GM18519 (cell line): Measurements from ENCODE around the gene MTRR.
"Not testable (repeated sequence)": the region's sequence is repeated elsewhere in the genome, so short reads cannot be mapped to it uniquely, and the experiment has no call there.

Source experiments
- ATAC-seq: cut with Tn5 transposase; IDR thresholded peaks from one replicate; pipeline ENCODE4 v1.9.1; 2021; ENCODE audit warnings: mild to moderate bottlenecking, moderate library complexity; ENCODE audit not compliant: unreplicated experiment, low FRiP score

The MTRR gene

DNA sequence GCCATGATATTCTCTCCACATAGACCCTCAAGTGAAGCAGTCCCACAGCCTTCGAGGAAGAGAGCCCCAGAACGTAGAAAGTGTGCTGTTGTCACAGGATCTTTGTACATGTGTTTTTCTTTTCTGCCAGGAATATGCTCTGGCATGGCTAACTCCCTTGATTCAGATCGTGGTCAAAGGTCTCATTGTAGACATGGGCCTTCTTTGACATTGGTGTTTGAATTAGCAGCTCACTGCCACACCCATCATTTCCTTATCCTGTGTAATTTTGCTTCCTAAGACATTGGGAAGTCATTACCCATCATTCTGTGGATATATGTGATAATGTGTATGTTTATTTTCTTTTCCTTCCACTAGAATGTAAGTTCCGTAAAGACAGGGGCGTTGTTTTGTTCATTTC lies 25.5 kb downstream of the MTRR start:
- ATAC-seq: no peak

DNA sequence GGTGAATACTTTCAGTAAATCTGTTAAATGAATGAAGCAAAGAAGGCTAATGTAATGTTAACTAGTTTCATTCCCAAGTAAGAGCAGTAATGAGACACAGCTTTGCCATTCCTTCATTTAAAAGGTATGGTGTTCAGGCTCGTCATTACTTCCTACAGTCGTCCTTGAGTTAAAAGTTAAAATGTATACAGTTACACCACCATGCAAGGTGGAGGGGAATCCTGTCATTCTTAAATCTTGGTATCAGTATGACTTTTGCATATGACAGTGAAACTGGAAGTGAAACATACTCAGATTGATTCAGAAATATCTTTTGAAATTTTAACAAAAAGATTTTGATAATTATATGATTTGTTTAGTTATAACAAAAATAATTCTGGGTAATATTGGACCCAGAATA lies 25.9 kb downstream of the MTRR start:
- ATAC-seq: peak; percentile 90

GRCh38 chr5:7897014-7897600 lies 28.2 kb downstream of the MTRR start:
- peak; percentile 71 for ATAC-seq

DNA sequence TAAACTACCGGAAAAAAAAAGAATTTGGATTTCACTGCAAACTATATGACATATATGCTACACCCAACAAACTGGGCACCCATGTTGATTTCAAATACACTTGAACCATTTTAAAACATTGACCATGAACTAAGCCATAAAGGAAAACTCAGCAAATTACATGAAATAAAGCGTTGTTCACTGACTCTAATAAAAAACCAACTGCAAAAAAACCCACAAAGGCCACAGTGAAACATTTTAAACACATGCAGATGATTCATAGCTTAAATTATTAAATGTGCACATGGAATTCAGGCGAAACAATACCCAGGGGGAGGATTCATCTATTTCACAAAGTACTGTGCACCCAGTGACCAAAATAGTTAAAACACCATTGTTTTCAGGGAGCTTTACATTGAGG lies 33.3 kb downstream of the MTRR start:
- ATAC-seq: no peak

DNA sequence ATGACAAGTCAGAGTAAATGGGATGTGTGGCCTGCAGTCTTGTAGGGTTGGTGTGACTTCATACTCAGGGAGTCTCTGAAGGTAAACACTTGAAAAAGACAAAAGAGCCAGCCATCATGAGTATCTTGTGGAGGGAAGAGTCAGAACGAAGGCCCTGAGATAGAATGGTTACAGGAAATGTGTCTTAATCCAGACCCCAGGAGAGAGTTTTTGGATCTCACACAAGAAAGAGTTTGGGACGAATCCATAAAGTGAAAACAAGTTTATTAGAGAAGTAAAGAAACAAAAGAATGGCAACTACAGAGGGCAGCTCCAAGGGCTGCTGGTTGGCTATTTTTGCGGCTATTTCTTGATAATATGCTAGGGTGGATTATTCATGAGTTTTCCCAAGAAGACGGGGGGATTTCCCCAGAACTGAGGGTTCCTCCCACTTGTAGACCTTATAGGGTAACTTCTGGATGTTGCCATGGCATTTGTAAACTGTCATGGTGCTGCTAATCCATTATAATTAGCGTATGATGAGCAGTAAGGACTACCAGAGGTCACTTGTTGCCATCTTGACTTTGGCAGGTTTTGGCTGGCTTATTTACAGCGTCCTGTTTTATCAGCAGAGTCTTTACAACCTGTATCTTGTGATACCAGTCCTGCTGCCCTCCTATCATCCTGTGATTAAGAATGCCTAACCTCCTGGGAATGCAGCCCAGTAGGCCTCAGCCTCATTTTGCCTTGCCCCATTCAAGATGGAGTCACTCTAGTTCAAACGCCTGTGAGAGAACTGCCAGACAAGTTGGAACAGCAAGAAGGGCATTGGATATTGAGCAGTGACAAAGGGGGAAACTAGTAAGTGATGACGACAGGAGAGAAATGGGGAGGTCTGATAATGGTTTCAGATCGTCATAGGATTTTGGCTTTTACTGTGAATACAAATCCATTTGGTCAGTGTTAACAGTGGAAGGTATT lies 34.0 kb downstream of the MTRR start:
- ATAC-seq: no peak

GRCh38 chr5:7904170-7904569 lies 35.2 kb downstream of the MTRR start:
- no peak for ATAC-seq

- ATAC-seq: no peak
Observed at GRCh38 chr5:7907612-7908011, 38.7 kb downstream of the MTRR start.

DNA sequence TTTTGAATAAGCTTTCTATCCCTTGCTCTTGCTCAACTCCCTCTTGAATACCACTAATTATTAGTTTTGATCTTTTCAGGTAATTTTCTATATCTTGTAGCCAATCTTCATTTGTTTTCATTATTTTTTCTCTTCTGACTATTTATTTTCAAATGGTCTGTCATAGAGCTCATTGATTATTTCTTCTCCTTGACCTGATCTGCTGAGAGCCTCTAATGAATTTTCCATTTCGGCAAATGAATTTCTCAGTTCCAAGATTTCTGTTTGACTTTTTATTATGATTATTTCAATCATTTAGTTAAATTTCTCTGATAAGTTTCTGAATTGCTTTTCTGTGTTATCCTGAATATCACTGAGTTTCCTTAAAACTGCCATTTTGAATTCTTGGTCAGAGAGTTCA lies 39.4 kb downstream of the MTRR start:
- ATAC-seq: no peak

DNA sequence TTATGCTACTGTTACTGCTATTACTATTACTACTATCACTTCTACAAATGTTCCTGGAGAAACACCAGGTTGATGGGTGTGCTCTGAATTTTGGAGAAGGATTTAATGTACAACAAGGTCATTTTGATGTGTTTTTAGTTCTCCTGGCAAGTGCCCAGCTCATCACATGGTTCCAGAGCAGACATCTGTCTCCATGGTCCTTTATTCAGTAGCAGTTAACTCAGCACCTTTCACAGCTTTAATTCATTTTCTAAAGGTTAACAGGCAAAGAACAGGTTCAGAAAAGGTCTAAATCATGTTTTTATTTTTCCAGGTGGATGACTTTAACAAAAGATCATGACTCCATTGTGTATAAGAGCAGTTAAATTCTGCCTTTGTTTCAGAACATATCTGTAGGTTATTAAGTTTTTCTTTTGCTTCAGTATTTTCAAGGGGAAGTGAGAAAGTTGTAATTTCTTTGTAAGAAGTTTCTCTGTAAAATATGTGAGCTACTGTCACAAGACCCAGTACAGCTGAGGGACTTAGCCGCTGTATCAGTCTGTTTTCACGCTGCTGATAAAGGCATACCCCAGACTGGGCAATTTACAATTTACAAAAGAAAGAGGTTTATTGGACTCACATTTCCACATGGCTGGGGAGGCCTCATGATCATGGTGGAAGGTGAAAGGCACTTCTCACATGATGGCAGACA lies 41.9 kb downstream of the MTRR start:
- ATAC-seq: peak; percentile 41

GRCh38 chr5:7911429-7911771 lies 42.5 kb downstream of the MTRR start:
- ATAC-seq: not testable (repeated sequence)

GRCh38 chr5:7916171-7916804 lies 47.3 kb downstream of the MTRR start:
- no peak for ATAC-seq

DNA sequence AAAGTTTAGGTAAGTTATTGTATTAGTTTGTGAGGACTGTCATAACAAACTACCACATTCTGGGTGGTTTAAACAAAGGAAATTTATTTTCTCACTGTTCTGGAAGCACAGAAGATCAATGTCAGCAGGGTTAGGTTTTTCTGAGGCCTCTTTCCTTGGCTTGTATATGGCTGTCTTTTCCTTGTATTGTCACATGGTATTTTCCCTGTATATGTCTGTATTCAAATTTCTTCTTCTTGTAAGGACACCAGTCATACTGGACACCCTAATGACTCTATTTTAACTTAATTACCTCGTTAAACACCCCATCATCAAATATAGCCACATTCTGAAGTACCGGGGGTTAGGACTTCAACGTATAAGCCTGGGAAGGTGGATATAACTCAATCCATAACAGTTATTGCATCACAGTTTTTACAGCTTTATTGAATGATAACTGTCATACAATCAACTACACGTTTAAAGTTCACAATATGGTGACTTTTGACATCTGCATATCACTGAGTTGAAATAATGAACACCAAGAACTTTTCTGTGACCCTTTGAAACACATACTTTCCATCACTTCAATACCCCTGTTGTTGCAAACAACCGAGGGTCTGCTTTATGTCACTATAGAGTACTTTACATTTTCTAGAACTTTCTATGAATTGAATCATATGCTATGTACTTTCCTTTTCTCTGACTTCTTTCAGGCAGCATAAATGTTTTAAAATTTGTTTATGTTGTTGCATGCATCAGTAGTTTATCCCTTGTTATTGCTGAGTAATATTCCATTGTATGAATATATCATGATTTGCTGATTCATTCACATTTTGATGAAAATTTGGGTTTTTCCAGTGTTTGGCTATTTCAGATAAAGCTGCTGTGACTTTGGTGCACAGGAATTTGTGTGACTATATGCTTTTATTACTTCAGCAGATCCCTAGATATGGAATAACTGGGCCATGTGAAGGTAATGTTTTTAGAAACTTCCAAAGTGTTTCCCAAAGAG lies 48.5 kb downstream of the MTRR start:
- ATAC-seq: no peak

DNA sequence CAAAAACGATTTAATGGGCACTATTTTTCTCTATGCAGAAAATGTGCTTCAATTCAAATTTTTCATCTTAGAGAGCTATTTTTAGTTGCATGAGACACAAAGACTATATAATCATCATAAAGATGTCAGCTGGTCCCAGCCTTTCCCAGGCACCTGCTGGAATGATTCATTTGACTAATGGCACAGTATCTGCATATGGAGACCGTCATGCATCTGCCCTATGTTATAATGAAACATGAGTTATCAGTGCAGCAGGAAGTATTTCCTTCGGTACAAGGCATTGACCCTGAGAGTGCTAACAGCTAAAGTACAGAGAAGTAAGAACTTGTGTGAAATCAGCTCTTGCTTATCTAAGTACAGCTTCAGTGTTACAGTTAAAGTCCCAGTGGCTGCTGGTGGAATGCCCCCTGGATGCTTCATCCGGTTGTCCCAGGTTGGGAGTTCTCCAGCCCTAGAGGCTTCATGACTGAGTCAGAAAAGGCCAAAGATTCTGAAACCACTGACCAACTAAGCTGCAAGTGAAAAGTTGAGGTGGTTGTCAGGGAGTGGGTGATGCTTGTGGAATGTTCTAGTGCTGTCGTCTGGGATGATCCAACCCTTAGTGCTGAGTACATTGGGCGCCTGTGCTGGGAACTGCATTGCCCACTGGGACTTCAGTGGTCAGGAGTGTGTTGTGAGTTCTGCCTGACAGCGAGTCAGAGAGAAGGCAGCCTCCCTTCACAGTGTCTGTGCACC lies 57.2 kb downstream of the MTRR start:
- no peak for ATAC-seq

GRCh38 chr5:7926720-7927119 lies 57.8 kb downstream of the MTRR start:
- ATAC-seq: no peak

- peak; percentile 83 for ATAC-seq
Observed at GRCh38 chr5:7927466-7928375, 58.8 kb downstream of the MTRR start.

DNA sequence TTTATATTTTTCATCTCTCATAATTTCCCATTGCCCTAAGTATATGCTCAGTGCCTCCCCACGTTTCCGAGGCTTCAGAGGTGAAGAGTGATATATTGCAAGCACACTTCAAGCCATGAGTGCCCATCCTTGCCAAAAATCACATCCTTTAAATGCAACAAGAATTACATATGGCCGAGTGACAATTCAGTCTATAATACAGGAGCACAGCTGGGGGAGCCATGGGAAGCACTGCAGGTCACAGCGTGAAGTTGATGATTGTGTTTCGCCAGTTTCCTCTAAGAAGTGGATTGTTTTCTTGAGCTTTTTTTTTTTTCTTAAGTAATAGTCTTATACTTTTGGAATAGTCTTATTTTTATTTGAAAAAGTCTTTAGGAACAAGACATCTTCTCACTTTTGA lies 61.1 kb downstream of the MTRR start:
- no peak for ATAC-seq

DNA sequence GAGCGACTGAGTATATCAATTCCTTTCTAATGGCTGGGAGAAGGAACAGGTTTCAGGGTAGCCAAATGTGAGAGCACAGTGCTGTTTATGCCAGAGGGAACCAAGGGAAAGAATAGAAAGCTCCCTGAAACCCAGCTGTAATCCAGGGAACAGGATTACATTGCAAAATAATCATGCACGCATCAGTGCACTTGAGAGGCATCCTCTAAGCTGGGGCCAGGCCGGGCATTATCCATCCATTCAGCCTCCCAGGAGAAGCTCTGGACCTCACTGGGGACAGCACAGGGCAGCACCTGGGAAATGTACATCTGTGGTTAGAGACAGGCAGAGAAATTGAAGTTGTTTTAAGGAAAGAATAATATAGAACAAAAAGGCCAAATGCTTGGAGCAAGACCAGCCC lies 72.7 kb downstream of the MTRR start:
- ATAC-seq: no peak

DNA sequence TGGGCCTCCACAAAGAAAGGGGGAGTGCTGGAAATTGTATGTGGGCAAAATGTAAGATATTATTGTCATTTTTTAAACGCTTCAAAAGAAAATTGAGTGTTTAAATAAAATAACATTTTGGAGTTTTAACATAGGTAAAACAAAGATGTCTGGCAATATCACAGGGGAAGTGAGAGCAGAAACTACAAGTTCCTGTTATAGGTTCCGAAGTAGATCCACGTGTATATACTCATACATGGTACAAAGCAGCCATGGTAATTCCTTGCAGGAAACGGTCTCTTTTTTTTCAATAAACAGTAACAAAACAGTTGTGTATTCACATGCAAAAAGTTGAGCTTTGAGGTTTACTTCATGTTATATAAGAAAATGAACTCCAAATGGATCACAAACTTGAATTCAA lies 78.4 kb downstream of the MTRR start:
- ATAC-seq: no peak
